ENCODE data around the gene SLC39A5. TPM values are rescaled to one million over a fixed set of nuclear protein-coding genes. Genes with fewer than 3 reads are reported as not detected.

Gene SLC39A5
- total RNA-seq: not detected

GRCh38 chr12:56229916-56230431 lies at the start of gene SLC39A5:
Gene SLC39A5, plus strand, starts transcription at chr12:56230051. Its CDS starts 1,224 bp downstream, at chr12:56231275.
- 72% methylated on average over 4 of the region's 4 CpGs for WGBS
- no peak within 1 kb of the TSS for H3K27ac ChIP-seq
- no peaks in the 10 kb centered on the region for H3K4me1 ChIP-seq (replicated peaks)
- no peaks in the 10 kb centered on the region for H3K9me3 ChIP-seq
- no peak for DNase-seq (ENCODE audit: low spot score)
- no peaks in the 10 kb centered on the region for H3K27me3 ChIP-seq (replicated peaks; ENCODE audit: insufficient read depth)
- no peak within 1 kb of the TSS for H3K4me3 ChIP-seq
- H3K36me3 ChIP-seq: no peaks in the 10 kb centered on the region
- intact Hi-C loops (cut with DNase I): no loop called here
- TF ChIP-seq CTCF (IDR thresholded peaks at IDR 0.05) (no peak), POLR2A (IDR thresholded peaks at IDR 0.05) (no peak), POLR2AphosphoS5 (IDR thresholded peaks at IDR 0.05) (no peak)

GRCh38 chr12:56186957-56187356 lies 42.9 kb upstream of the SLC39A5 start:
- Histone ChIP-seq H3K27ac (no peak overlapping the region), H3K4me1 (replicated peaks) (no peaks in the 10 kb centered on the region), H3K4me3 (no peak overlapping the region), H3K9me3 (no peaks in the 10 kb centered on the region), H3K36me3 (peaks cover 14 to 19% of the 10 kb centered on the region in 2 donors), H3K27me3 (replicated peaks; ENCODE audit: insufficient read depth) (no peaks in the 10 kb centered on the region)
- no peak for TF ChIP-seq CTCF (IDR thresholded peaks at IDR 0.05)
- TF ChIP-seq POLR2A (IDR thresholded peaks at IDR 0.05): no peak
- no peak for TF ChIP-seq POLR2AphosphoS5 (IDR thresholded peaks at IDR 0.05)
- DNase-seq (ENCODE audit: low spot score): no peak
- WGBS: 32% methylated on average over 2 of the region's 2 CpGs
- intact Hi-C loops (cut with DNase I): no loop called here

DNA sequence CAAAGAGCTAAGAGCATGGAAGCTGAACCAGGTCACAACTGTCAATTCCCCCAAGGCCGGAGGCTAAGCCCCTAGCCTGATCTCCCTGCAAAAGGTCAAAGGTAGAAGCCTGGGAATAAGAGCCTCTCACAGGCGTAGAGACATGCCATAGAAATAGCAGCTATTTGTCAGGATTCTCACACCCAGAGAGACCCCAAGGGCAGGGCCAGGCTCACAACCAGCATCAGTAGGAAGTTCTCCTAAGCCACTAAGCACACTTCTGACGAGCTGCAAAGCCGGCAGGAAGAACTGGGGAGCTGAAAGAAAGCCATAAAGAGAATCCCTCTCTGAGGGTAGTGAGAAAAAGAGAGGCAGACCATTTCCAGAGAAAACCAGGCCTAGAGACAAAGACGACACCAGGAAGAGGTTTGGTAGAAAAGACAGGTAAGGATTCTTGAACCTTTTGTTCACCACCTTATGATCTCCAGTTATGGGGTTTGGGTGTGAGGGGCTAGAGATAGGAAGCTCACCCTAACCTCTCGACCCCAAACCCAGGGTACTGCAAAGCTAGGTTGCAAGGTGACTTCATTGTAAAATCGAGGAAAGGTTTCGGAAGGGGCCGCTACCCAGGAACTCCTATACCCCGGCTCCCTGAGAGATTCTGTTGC lies 41.6 kb upstream of the SLC39A5 start:
- DNase-seq (ENCODE audit: low spot score): no peak
- intact Hi-C loops (cut with DNase I): loop anchor here (2.0 kb wide), 1 partner anchor 61 kb away; no protein-coding TSS in a partner anchor
- Histone ChIP-seq H3K4me1 (replicated peaks) (no peaks in the 10 kb centered on the region), H3K36me3 (peaks cover 14% of the 10 kb centered on the region in 2 donors), H3K27me3 (replicated peaks; ENCODE audit: insufficient read depth) (no peaks in the 10 kb centered on the region), H3K27ac (peak overlapping the region; percentile 96 to 98), H3K9me3 (no peaks in the 10 kb centered on the region), H3K4me3 (peak overlapping the region; percentile 82 to 85)
- WGBS: 9% methylated on average over 10 of the region's 10 CpGs
- TF ChIP-seq POLR2A (IDR thresholded peaks at IDR 0.05) (no peak), CTCF (IDR thresholded peaks at IDR 0.05) (no peak), POLR2AphosphoS5 (IDR thresholded peaks at IDR 0.05) (no peak)

DNA sequence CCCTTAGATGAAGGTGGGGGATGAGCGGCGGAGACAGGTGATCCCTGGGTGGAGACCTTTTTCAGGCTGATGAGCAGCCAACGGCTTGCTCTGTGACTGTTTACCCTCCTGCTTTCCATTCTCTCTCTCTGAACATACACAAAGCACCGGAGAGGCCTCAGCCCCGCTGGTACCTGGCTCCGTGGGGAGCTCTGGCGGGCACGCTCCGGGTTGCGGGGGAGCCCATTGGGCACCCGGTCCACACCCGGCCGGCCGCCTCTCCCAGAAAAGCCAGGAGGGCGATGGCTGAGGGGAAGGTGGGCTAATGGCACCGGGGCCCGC lies 41.1 kb upstream of the SLC39A5 start:
- 1% methylated on average over 17 of the region's 17 CpGs for WGBS
- Histone ChIP-seq H3K4me1 (replicated peaks) (no peaks in the 10 kb centered on the region), H3K27me3 (replicated peaks; ENCODE audit: insufficient read depth) (no peaks in the 10 kb centered on the region), H3K9me3 (no peaks in the 10 kb centered on the region), H3K4me3 (peak overlapping the region; percentile 82 to 85), H3K36me3 (peaks cover 10 to 14% of the 10 kb centered on the region in 2 donors), H3K27ac (peak overlapping the region; percentile 96 to 98)
- intact Hi-C loops (cut with DNase I): loop anchor here (2.0 kb wide), 1 partner anchor 62 kb away; no protein-coding TSS in a partner anchor
- TF ChIP-seq POLR2A (IDR thresholded peaks at IDR 0.05) (no peak), CTCF (IDR thresholded peaks at IDR 0.05) (no peak), POLR2AphosphoS5 (IDR thresholded peaks at IDR 0.05) (no peak)
- DNase-seq (ENCODE audit: low spot score): peak; percentile 13

All from prostate gland (tissue), 2 donors.